H9 (cell line): ENCODE results near the gene PRKCD. TPM values are rescaled to one million over a fixed set of nuclear protein-coding genes. Genes with fewer than 3 reads are reported as not detected.
A peak's percentile ranks its signal among the peaks of the same experiment; 100 is the strongest.

Experiments used
- DNase-seq: peaks from one replicate; pipeline ENCODE4 v3.0.0-alpha.2; 2017
- H2AFZ ChIP-seq: one replicate; pipeline ENCODE4 v1.6.1; 2013; ENCODE audit warnings: mild to moderate bottlenecking, low read length, control low read depth, moderate library complexity
- H2AK5ac ChIP-seq: 2 replicates; pipeline ENCODE4 v1.6.1; 2013; ENCODE audit warnings: low read length, control low read depth, mixed read lengths; ENCODE audit not compliant: insufficient read length
- H2BK120ac ChIP-seq: one replicate; pipeline ENCODE4 v1.6.1; 2013; ENCODE audit warnings: low read depth, mild to moderate bottlenecking, low read length, control low read depth, inconsistent platforms; ENCODE audit not compliant: poor library complexity, severe bottlenecking
- H2BK12ac ChIP-seq: 2 replicates; pipeline ENCODE4 v1.6.1; 2013; ENCODE audit warnings: low read length, control low read depth, mixed read lengths, low read depth; ENCODE audit not compliant: insufficient read length
- H2BK15ac ChIP-seq: 2 replicates; pipeline ENCODE4 v1.6.1; 2013; ENCODE audit warnings: low read depth, low read length, control low read depth
- H2BK20ac ChIP-seq: one replicate; pipeline ENCODE4 v1.6.1; 2013; ENCODE audit warnings: low read depth, mild to moderate bottlenecking, low read length, control low read depth, inconsistent platforms; ENCODE audit not compliant: poor library complexity, severe bottlenecking
- H2BK5ac ChIP-seq: 2 replicates; pipeline ENCODE4 v1.6.1; 2013; ENCODE audit warnings: low read length, control low read depth, mixed read lengths; ENCODE audit not compliant: insufficient read length
- H3K14ac ChIP-seq: 2 replicates; pipeline ENCODE4 v1.6.1; 2013; ENCODE audit warnings: low read length, control low read depth; ENCODE audit not compliant: insufficient read depth
- H3K18ac ChIP-seq: 2 replicates; pipeline ENCODE4 v1.6.1; 2013; ENCODE audit warnings: low read depth, mild to moderate bottlenecking, mixed read lengths, low read length, control low read depth; ENCODE audit not compliant: insufficient read length
- H3K23ac ChIP-seq: 2 replicates; pipeline ENCODE4 v1.6.1; 2013; ENCODE audit warnings: low read length, control low read depth, mixed read lengths, low read depth; ENCODE audit not compliant: insufficient read length
- H3K23me2 ChIP-seq: 2 replicates; pipeline ENCODE4 v1.6.1; 2013; ENCODE audit warnings: low read depth, mild to moderate bottlenecking, mixed read lengths, low read length, control low read depth; ENCODE audit not compliant: insufficient read length, poor library complexity, severe bottlenecking
- H3K27ac ChIP-seq: 2 replicates; pipeline ENCODE4 v1.5.1; 2013; ENCODE audit warnings: low read length, control low read depth, mixed read lengths, low read depth; ENCODE audit not compliant: insufficient read length
- H3K27me3 ChIP-seq: 2 replicates; pipeline ENCODE4 v1.6.1; 2013; ENCODE audit warnings: low read length, control low read depth, inconsistent platforms; ENCODE audit not compliant: insufficient read depth
- H3K4ac ChIP-seq: 2 replicates; pipeline ENCODE4 v1.6.1; 2013; ENCODE audit warnings: low read depth, mild to moderate bottlenecking, control low read depth, inconsistent platforms, low read length, moderate library complexity
- H3K4me1 ChIP-seq: 2 replicates; pipeline ENCODE4 v1.6.1; 2013; ENCODE audit warnings: low read length, control low read depth, inconsistent platforms; ENCODE audit not compliant: insufficient read depth
- H3K4me2 ChIP-seq: 2 replicates; pipeline ENCODE4 v1.6.1; 2013; ENCODE audit warnings: low read length, control low read depth, mixed read lengths; ENCODE audit not compliant: insufficient read length, insufficient read depth
- H3K56ac ChIP-seq: 2 replicates; pipeline ENCODE4 v1.6.1; 2013; ENCODE audit warnings: low read depth, mild to moderate bottlenecking, mixed read lengths, low read length, control low read depth; ENCODE audit not compliant: insufficient read length
- H3K79me1 ChIP-seq: 2 replicates; pipeline ENCODE4 v1.6.1; 2013; ENCODE audit warnings: low read depth, mild to moderate bottlenecking, moderate library complexity, low read length, control low read depth, inconsistent platforms; ENCODE audit not compliant: insufficient read depth, poor library complexity, severe bottlenecking
- H3K79me2 ChIP-seq: 2 replicates; pipeline ENCODE4 v1.6.1; 2013; ENCODE audit warnings: low read length, control low read depth, inconsistent platforms; ENCODE audit not compliant: insufficient read depth
- H3K9ac ChIP-seq: 2 replicates; pipeline ENCODE4 v1.6.1; 2013; ENCODE audit warnings: low read length, control low read depth, mixed read lengths; ENCODE audit not compliant: insufficient read length; ENCODE audit errors: extremely low read depth
- H3K9me3 ChIP-seq: one replicate; pipeline ENCODE4 v1.6.1; 2013; ENCODE audit warnings: low read depth, low read length, inconsistent platforms; ENCODE audit not compliant: control insufficient read depth
- H3T11ph ChIP-seq: one replicate; pipeline ENCODE4 v1.6.1; 2013; ENCODE audit warnings: mild to moderate bottlenecking, low read length, control low read depth, inconsistent platforms
- H4K20me1 ChIP-seq: one replicate; pipeline ENCODE4 v1.6.1; 2013; ENCODE audit not compliant: control insufficient read depth, insufficient read length, insufficient read depth
- H4K5ac ChIP-seq: 2 replicates; pipeline ENCODE4 v1.6.1; 2013; ENCODE audit warnings: low read depth, mild to moderate bottlenecking, mixed read lengths, low read length, control low read depth; ENCODE audit not compliant: insufficient read length
- H4K8ac ChIP-seq: replicated peaks from 2 replicates; pipeline ENCODE4 v1.6.1; 2013; ENCODE audit warnings: low read length, control low read depth, mixed read lengths, low read depth; ENCODE audit not compliant: insufficient read length
- H4K91ac ChIP-seq: 2 replicates; pipeline ENCODE4 v1.6.1; 2013; ENCODE audit warnings: low read depth, mild to moderate bottlenecking, moderate library complexity, mixed read lengths, low read length, control low read depth; ENCODE audit not compliant: insufficient read length
- H3K27ac Mint-ChIP-seq, 3 experiments: 2 replicates in 2 of 3; 3 replicates in 1 of 3; pipeline ENCODE4 v1.8.0; 2020 to 2021; ENCODE audit warnings: mixed read lengths in 3 of 3, mild to moderate bottlenecking in 1 of 3, moderate library complexity in 1 of 3
- H3K27me3 Mint-ChIP-seq: 2 replicates; pipeline ENCODE4 v1.8.0; 2021; ENCODE audit warnings: low read depth, mild to moderate bottlenecking, moderate library complexity, mixed read lengths
- H3K36me3 Mint-ChIP-seq, 3 experiments: 2 replicates in 2 of 3; 3 replicates in 1 of 3; pipeline ENCODE4 v1.8.0; 2020 to 2021; ENCODE audit warnings: low read depth in 3 of 3, mixed read lengths in 3 of 3; ENCODE audit not compliant: insufficient read depth in 1 of 3
- H3K4me1 Mint-ChIP-seq, 2 experiments: 2 replicates each; pipeline ENCODE4 v1.8.0; 2020; ENCODE audit warnings: mixed read lengths in 2 of 2
- H3K4me3 Mint-ChIP-seq, 2 experiments: 2 replicates in 1 of 2; 3 replicates in 1 of 2; pipeline ENCODE4 v1.8.0; 2020 to 2021; ENCODE audit warnings: mild to moderate bottlenecking in 2 of 2, mixed read lengths in 2 of 2, moderate library complexity in 1 of 2
- H3K9me3 Mint-ChIP-seq, 2 experiments: 2 replicates in 1 of 2; 3 replicates in 1 of 2; pipeline ENCODE4 v1.8.0; 2020; ENCODE audit warnings: mild to moderate bottlenecking in 2 of 2, mixed read lengths in 2 of 2, moderate library complexity in 1 of 2
- WGBS: extraction: QIAGEN DNeasy Blood & Tissue Kit; methylation state at CpG from one replicate; pipeline ENCODE4 v1.1.7; 2013; ENCODE audit warnings: missing lambda C conversion rate, low lambda C conversion rate, mixed read lengths; ENCODE audit not compliant: insufficient read length; ENCODE audit errors: extremely low coverage; 5-methylcytosine and 5-hydroxymethylcytosine counted together
- total RNA-seq: library from RNA; stranded (reverse); gene quantifications from 2 replicates; pipeline ENCODE4 v1.2.1, GENCODE V29; 2021
- TF ChIP-seq, protein P1 (sequence below): fragments of 200-600 bp; sonication (generic); conservative IDR thresholded peaks from 3 replicates; pipeline ENCODE4 v1.8.0; 2021; ENCODE audit warnings: antibody characterized with exemption, mild to moderate bottlenecking

Gene PRKCD
- total RNA-seq, 1 experiment from 2014 or later = 23.7 TPM

DNA sequence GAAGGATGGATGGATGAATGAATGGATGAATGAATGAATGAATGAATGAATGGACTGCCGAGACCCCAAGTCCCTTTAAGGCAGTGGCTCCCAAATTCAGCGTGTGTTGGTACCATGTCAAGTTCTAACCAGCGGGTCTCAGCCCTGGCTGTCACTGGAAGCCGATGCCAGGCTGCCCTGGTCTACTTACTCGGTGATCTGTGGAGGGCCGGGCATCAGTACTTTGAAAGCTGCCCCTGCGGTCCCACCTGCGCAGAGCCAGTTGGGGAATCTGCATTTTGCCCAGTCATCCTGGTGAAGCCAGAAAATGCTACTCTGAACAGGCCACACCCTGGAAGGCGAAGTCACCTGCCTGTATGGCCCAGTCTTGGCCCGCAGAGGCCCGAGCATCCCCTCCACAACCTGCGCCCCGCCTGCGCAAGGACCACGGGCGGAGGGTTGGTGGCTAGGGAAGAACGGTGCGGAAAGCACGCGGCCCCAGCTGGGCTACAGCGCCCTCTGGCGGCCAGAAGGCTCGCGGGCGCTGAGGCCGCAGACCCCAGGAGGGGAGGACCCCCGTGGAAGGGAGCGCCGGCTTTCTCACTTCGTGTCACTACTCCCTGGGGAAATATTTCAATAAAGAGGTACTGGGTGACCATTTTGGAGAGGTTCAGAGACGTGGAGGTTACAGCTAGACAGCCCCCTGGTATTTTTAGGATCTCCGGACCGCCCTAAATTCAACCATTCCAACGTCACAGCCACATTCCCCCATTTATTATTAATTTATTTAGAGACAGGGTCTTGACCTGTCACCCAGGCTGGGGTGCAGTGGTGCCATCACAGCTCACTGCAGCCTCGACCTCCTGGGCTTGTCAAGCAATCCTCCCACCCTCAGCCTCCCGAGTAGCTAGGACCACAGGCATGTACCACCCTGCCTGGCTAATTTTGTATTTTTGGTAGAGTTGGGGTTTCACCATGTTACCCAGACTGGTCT lies 34.9 kb downstream of the PRKCD start:
- Histone ChIP-seq H3K56ac (no peak overlapping the region), H3K27me3 (no peaks in the 10 kb centered on the region), H4K20me1 (no peaks in the 10 kb centered on the region), H2AK5ac (no peak overlapping the region), H2BK12ac (no peak overlapping the region), H3K18ac (no peak overlapping the region), H3K23ac (no peak overlapping the region), H3K4me1 (no peaks in the 10 kb centered on the region; the same call in 1 of the 2 replicates), H2BK15ac (no peak overlapping the region), H4K91ac (no peak overlapping the region), H3K79me1 (no peaks in the 10 kb centered on the region), H3K9me3 (no peaks in the 10 kb centered on the region), H3K79me2 (no peaks in the 10 kb centered on the region), H3K14ac (no peak overlapping the region), H3K27ac (no peak overlapping the region), H4K8ac (no peak overlapping the region), H3K23me2 (no peaks in the 10 kb centered on the region), H2AFZ (no peak overlapping the region), H3K4me2 (no peak overlapping the region), H2BK20ac (no peak overlapping the region), H4K5ac (no peak overlapping the region), H2BK120ac (no peak overlapping the region), H3K9ac (no peak overlapping the region), H3K4ac (no peak overlapping the region), H3T11ph (no peak overlapping the region), H2BK5ac (no peak overlapping the region)
- peak; percentile 83 for DNase-seq
- peaks cover 4 to 9% (median 4%) of the 10 kb centered on the region in 3 experiments; a peak in 5 of 7 replicates for H3K36me3 Mint-ChIP-seq
- H3K9me3 Mint-ChIP-seq = peaks cover 0 to 2% of the 10 kb centered on the region in 2 experiments; a peak in 1 of 5 replicates
- no peak overlapping the region; a peak in 1 of 7 replicates for H3K27ac Mint-ChIP-seq
- H3K4me3 Mint-ChIP-seq = no peak overlapping the region
- H3K4me1 Mint-ChIP-seq = peaks cover 17 to 31% of the 10 kb centered on the region in 2 experiments
- TF ChIP-seq, protein P1, sequence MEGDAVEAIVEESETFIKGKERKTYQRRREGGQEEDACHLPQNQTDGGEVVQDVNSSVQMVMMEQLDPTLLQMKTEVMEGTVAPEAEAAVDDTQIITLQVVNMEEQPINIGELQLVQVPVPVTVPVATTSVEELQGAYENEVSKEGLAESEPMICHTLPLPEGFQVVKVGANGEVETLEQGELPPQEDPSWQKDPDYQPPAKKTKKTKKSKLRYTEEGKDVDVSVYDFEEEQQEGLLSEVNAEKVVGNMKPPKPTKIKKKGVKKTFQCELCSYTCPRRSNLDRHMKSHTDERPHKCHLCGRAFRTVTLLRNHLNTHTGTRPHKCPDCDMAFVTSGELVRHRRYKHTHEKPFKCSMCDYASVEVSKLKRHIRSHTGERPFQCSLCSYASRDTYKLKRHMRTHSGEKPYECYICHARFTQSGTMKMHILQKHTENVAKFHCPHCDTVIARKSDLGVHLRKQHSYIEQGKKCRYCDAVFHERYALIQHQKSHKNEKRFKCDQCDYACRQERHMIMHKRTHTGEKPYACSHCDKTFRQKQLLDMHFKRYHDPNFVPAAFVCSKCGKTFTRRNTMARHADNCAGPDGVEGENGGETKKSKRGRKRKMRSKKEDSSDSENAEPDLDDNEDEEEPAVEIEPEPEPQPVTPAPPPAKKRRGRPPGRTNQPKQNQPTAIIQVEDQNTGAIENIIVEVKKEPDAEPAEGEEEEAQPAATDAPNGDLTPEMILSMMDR = peak; percentile 99
- WGBS = no CpG with 5 or more reads among the region's 36 CpGs
- peaks cover 4% of the 10 kb centered on the region for H3K27me3 Mint-ChIP-seq
